Dendritic cell treated with granulocyte-macrophage colony-stimulating factor and Interleukin-4, amounts not matched to agents 40 ng/mL and 50 ng/mL, for 4 days (primary cell): ENCODE measurements around the gene BICC1.

Experiments used
- H3K27ac Mint-ChIP-seq: one replicate; pipeline ENCODE4 v1.8.0; 2022; ENCODE audit warnings: mild to moderate bottlenecking, mixed read lengths
- H3K27me3 Mint-ChIP-seq: one replicate; pipeline ENCODE4 v1.8.0; 2022; ENCODE audit warnings: mild to moderate bottlenecking, mixed read lengths
- H3K36me3 Mint-ChIP-seq: one replicate; pipeline ENCODE4 v1.8.0; 2022; ENCODE audit warnings: low read depth, mixed read lengths
- H3K4me1 Mint-ChIP-seq: one replicate; pipeline ENCODE4 v1.8.0; 2022; ENCODE audit warnings: low read depth, mixed read lengths
- H3K4me3 Mint-ChIP-seq: one replicate; pipeline ENCODE4 v1.8.0; 2022; ENCODE audit warnings: mild to moderate bottlenecking, moderate library complexity, mixed read lengths
- H3K9me3 Mint-ChIP-seq: one replicate; pipeline ENCODE4 v1.8.0; 2022; ENCODE audit warnings: mixed read lengths
- intact Hi-C: fragments of 100-400 bp; cut with micrococcal nuclease; formaldehyde crosslinking; loops from one replicate; pipeline ENCODE4 v1.15.0; 2022

BICC1 gene

GRCh38 chr10:58502956-58503355 lies 9.7 kb upstream of the BICC1 start:
- Mint-ChIP-seq H3K36me3 (no peaks in the 10 kb centered on the region), H3K27ac (no peak overlapping the region)

GRCh38 chr10:58508316-58508715 lies 4.4 kb upstream of the BICC1 start:
- Mint-ChIP-seq H3K36me3 (no peaks in the 10 kb centered on the region), H3K27me3 (peaks cover 10% of the 10 kb centered on the region), H3K4me3 (no peak overlapping the region), H3K27ac (no peak overlapping the region), H3K4me1 (peaks cover 6% of the 10 kb centered on the region), H3K9me3 (no peaks in the 10 kb centered on the region)
- intact Hi-C loops: no loop called here

More at GRCh38 chr10:58502956-58503355, 9.7 kb upstream of the BICC1 start:
- no peak overlapping the region for H3K4me3 Mint-ChIP-seq
- no peaks in the 10 kb centered on the region for H3K9me3 Mint-ChIP-seq
- H3K4me1 Mint-ChIP-seq: no peaks in the 10 kb centered on the region
- peaks cover 16% of the 10 kb centered on the region for H3K27me3 Mint-ChIP-seq
- intact Hi-C loops: no loop called here

- Mint-ChIP-seq H3K9me3 (no peaks in the 10 kb centered on the region), H3K4me1 (peaks cover 6% of the 10 kb centered on the region), H3K36me3 (no peaks in the 10 kb centered on the region), H3K27me3 (peaks cover 17% of the 10 kb centered on the region), H3K27ac (no peak overlapping the region), H3K4me3 (peak overlapping the region; percentile 56)
- intact Hi-C loops: loop anchor here (10.0 kb wide), 1 partner anchor 207 kb away; no protein-coding TSS in a partner anchor
Observed at GRCh38 chr10:58511765-58512490, 744 bp upstream of the BICC1 start.

DNA sequence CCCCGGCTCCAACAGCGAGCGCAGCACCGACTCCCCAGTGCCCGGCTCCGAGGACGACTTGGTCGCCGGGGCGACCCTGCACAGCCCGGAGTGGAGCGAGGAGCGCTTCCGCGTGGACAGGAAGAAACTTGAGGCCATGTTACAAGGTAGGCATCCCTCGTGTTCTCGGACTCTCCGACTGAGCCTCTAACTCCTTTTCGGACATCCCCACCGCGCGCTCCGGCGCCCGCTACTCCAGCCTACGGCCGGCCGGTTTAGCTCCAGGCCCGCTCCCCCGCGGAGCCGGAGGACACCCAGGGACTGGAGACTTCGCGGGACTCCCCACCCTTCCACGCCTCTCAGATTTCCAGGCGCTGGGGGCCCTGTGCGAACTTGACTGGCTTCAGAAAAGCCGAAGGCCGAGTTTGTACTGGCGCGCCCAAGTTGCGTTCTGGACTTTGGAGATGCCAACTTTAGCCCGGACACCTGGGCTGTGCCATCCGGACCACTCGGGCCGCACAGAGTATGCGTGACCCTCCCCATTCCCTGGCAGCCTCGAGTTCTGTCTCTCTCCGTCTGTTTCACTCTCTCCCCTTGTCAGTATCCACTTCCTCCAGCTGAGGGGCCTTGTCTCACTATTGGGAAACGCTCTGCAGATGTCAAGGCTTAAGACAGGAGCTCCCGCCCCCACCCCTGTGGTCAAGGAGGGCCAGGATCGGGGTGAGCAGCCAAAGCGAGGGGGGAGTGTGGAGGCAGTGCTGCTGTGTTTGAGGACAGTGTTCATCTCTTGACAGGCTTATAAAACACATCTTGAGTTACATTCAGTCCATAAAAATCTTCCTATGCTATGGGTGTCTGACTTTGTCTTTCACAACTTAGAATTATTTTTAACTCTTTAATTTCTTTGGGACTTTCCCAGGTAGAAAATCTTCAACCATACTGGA lies 777 bp downstream of the BICC1 start:
- Mint-ChIP-seq H3K4me3 (peak overlapping the region; percentile 77), H3K9me3 (no peaks in the 10 kb centered on the region), H3K4me1 (peaks cover 6% of the 10 kb centered on the region), H3K27ac (peak overlapping the region; percentile 34), H3K27me3 (peaks cover 17% of the 10 kb centered on the region), H3K36me3 (no peaks in the 10 kb centered on the region)
- intact Hi-C loops: loop anchor here (10.0 kb wide), 1 partner anchor 209 kb away; no protein-coding TSS in a partner anchor

- Mint-ChIP-seq H3K27ac (no peak overlapping the region), H3K27me3 (peaks cover 17% of the 10 kb centered on the region), H3K9me3 (no peaks in the 10 kb centered on the region), H3K36me3 (no peaks in the 10 kb centered on the region), H3K4me1 (peaks cover 6% of the 10 kb centered on the region), H3K4me3 (no peak overlapping the region)
- intact Hi-C loops: loop anchor here (10.0 kb wide), 1 partner anchor 209 kb away; no protein-coding TSS in a partner anchor
Observed at GRCh38 chr10:58514111-58514770, 1.6 kb downstream of the BICC1 start.

DNA sequence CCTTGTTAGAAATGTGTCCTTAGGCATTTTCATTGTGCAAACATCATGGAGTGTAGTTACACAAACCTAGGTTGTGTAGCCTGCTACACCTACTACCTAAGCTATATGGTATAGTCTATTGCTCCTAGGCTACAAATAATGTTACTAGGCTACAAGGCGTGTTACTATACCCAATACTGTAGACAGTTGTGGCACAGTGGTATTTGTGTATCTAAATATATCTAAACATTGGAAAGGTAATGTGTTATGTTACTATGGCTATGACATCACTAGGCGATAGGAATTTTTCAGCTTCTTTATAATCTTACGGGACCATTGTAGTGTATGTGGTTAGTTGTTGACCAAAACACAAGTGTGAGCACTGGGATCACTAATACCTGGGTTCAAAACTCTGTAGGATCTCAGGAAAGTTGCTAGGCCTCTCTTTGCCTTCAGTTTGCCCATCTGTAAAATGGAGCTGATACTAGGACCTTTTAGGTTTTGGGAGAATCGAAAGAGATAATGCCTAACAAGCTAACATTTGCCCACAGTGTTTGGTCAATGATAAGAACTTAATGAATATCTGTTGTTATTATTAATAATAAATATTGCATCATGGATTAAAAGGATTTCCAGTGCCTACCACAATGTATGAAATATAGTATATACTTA lies 2.7 kb downstream of the BICC1 start:
- H3K4me3 Mint-ChIP-seq: no peak overlapping the region
- H3K4me1 Mint-ChIP-seq: peaks cover 6% of the 10 kb centered on the region
- H3K36me3 Mint-ChIP-seq: no peaks in the 10 kb centered on the region
- H3K27me3 Mint-ChIP-seq: peaks cover 17% of the 10 kb centered on the region
- no peak overlapping the region for H3K27ac Mint-ChIP-seq
- intact Hi-C loops: loop anchor here (10.0 kb wide), 1 partner anchor 211 kb away; no protein-coding TSS in a partner anchor
- no peaks in the 10 kb centered on the region for H3K9me3 Mint-ChIP-seq

GRCh38 chr10:58516119-58516518 lies 3.4 kb downstream of the BICC1 start:
- Mint-ChIP-seq H3K4me1 (peaks cover 6% of the 10 kb centered on the region), H3K27ac (no peak overlapping the region), H3K36me3 (no peaks in the 10 kb centered on the region), H3K4me3 (no peak overlapping the region), H3K9me3 (no peaks in the 10 kb centered on the region), H3K27me3 (peaks cover 17% of the 10 kb centered on the region)
- intact Hi-C loops: loop anchor here (10.0 kb wide), 1 partner anchor 211 kb away; no protein-coding TSS in a partner anchor

DNA sequence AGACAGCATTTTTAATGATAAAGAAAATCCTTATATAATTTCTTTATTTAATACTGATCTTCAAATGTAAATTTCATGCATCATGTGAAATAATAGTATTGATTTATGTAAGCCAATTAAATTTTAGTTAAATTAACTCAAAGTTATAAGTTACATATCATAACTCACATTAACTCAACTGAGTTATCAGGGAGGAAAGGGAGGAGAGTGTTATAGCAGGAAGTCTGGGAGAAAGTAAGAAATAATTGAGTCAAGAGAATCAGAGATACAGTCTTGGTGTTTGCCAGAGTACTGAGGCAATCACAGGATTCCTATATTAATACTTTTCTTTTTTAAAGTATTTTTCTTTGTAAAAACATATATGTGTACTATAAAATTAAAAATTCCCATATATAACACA lies 4.0 kb downstream of the BICC1 start:
- H3K4me3 Mint-ChIP-seq: no peak overlapping the region
- H3K27me3 Mint-ChIP-seq: peaks cover 17% of the 10 kb centered on the region
- H3K36me3 Mint-ChIP-seq: no peaks in the 10 kb centered on the region

DNA sequence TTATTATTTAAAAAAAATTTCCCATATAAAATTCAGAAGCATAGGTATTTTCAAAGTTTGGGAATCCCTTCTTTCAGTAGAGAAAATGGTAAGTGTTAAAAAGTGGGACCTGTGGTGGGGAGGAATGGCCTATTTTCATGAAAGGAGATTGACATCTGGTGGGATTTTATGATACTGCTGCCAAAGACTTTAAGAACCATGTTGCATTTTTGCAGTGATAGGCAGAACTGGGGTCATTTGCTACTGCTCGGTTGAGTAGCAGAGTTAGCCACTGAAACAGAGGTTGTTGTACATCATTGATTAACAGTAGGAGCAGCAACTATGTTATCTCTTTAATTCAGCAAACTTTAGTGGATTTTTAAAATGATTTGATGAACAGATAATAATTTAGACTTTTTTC lies 4.4 kb downstream of the BICC1 start:
- intact Hi-C loops: loop anchor here (10.0 kb wide), 1 partner anchor 212 kb away; no protein-coding TSS in a partner anchor

More for the DNA sequence above, 4.0 kb downstream of the BICC1 start:
- no peak overlapping the region for H3K27ac Mint-ChIP-seq
- intact Hi-C loops: loop anchor here (10.0 kb wide), 1 partner anchor 212 kb away; no protein-coding TSS in a partner anchor
- no peaks in the 10 kb centered on the region for H3K9me3 Mint-ChIP-seq
- peaks cover 6% of the 10 kb centered on the region for H3K4me1 Mint-ChIP-seq

DNA sequence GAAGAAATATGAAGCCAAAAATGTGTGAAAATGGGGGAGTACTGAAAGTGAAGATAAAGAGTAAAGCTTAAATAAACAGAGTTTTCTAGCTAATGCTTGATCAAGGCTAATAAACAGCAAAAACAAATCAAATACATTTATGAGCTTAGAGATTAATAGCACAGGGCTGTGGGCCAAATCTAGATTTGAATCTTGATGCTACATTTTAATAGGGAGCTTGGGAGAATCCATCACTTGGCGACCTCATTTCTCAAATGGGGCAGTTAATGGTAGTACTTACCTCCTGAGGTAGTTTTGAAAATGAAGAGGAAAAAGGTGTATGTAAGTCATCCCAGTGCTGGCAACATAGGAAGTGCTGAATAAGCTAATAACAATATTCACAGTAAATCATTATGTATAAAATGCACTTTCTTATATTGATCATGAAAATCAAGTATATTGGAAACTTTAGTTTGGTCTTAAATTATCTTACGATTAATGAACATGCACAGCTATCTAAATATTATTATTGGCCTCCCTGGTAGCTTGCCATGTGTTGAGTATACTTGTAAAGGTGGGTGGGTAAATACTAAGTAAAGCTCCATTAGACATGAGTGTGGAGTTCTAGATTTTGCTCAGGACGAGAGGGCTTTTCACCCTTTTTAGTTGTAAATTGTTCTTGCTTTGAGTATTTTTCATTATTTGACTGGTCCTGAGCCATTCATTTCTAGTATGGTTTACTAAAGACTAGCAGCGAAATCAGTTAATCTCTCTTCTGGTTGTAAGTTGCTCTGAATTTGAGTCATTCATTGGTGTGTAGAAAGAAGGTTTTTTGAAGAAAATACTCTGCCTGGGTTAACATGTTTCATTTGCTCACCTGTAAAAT lies 5.1 kb downstream of the BICC1 start:
- Mint-ChIP-seq H3K27ac (no peak overlapping the region), H3K9me3 (no peaks in the 10 kb centered on the region), H3K4me1 (no peaks in the 10 kb centered on the region), H3K36me3 (no peaks in the 10 kb centered on the region), H3K27me3 (peaks cover 17% of the 10 kb centered on the region), H3K4me3 (no peak overlapping the region)
- intact Hi-C loops: loop anchor here (10.0 kb wide), 1 partner anchor 213 kb away; no protein-coding TSS in a partner anchor

More for the DNA sequence above, 4.4 kb downstream of the BICC1 start:
- peaks cover 17% of the 10 kb centered on the region for H3K27me3 Mint-ChIP-seq
- no peaks in the 10 kb centered on the region for H3K36me3 Mint-ChIP-seq
- no peak overlapping the region for H3K27ac Mint-ChIP-seq
- H3K4me3 Mint-ChIP-seq: no peak overlapping the region
- peaks cover 5% of the 10 kb centered on the region for H3K4me1 Mint-ChIP-seq
- no peaks in the 10 kb centered on the region for H3K9me3 Mint-ChIP-seq

DNA sequence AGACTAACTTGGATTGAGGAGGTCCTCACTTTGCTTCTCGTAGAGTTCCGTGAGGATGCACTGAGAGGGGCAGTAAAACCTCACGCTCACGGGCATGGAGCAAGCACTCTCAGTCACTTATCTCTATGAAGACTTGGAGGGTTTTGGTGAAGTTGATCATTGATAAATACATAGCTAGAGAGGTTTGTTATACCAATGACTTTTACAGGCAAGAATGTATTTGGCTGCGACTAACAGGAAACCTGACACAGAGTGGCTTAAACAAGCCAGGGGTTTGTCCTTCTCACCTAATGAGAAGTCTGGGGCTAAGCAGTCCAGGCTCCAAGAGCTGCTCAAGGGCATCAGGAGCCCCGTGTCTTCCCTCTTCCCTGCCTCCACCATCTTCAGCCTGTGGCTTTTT lies 6.1 kb downstream of the BICC1 start:
- Mint-ChIP-seq H3K27me3 (peaks cover 9% of the 10 kb centered on the region), H3K4me3 (no peak overlapping the region), H3K4me1 (no peaks in the 10 kb centered on the region), H3K36me3 (no peaks in the 10 kb centered on the region), H3K9me3 (no peaks in the 10 kb centered on the region), H3K27ac (no peak overlapping the region)
- intact Hi-C loops: loop anchor here (10.0 kb wide), 1 partner anchor 214 kb away; no protein-coding TSS in a partner anchor

DNA sequence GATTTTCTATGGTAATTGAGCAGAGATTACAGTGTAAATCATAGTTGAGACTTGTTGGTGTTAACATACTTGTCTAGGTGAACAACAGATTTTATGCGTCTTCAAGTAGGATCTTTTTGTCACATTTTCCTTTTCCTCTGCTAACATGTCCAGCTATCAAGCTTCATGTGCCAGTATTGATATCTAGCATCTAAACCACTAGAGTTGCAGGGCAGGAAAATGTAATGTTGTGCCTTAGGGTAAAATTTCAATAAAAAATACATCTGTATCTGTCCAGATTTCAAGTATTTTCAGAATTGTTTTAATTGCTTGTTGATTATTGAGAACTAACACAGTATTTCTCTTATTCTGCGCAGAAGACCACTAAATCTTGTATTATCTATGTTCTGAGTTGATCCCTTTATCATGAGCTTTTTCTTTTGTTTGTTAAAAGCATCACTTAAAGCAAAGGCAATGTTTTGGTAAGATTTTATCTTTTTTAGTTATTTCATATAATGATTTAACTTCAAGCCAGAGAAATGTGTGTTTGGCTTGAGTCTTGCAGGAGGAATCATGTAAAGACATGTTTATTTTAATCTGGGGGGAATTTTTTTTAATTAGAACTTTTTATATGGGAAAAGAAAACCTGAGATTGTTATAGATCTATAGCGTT lies 16.5 kb downstream of the BICC1 start:
- H3K36me3 Mint-ChIP-seq: no peaks in the 10 kb centered on the region
- H3K27ac Mint-ChIP-seq: no peak overlapping the region
- H3K9me3 Mint-ChIP-seq: peaks cover 6% of the 10 kb centered on the region
- H3K27me3 Mint-ChIP-seq: peaks cover 1% of the 10 kb centered on the region
- intact Hi-C loops: no loop called here
- H3K4me3 Mint-ChIP-seq: no peak overlapping the region
- H3K4me1 Mint-ChIP-seq: peaks cover 7% of the 10 kb centered on the region
